22Rv1 (cell line): Measurements from ENCODE around the gene HID1.

Source experiments
- ZFX ChIP-seq: fragments of 450-650 bp; IDR thresholded peaks from 2 replicates; pipeline ENCODE4 v1.6.1; 2017; ENCODE audit warnings: antibody characterized with exemption, borderline replicate concordance
- TF ChIP-seq, protein P1 (sequence below): fragments of 450-650 bp; IDR thresholded peaks from 2 replicates; pipeline ENCODE4 v1.5.1; 2017; ENCODE audit warnings: mild to moderate bottlenecking

DNA sequence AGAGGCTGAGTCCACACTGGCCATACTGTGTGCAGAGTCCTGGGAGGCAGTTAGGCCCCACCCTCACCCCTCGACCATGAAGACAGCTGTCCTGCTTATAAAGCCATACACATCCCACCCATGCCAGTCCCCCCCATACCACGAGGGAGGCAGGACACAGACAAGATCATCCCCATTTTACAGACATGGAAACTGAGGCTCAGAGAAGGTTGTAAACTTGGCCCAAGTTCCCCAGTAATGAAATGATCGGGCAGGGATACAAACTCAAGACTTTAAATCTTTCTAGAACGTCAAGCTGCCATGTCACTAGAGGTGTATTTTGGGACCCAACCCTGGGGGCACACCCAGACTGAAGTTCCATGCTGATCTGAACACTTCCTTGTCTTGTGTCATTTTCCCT is 16.5 kb downstream of the HID1 start:
- TF ChIP-seq, protein P1, sequence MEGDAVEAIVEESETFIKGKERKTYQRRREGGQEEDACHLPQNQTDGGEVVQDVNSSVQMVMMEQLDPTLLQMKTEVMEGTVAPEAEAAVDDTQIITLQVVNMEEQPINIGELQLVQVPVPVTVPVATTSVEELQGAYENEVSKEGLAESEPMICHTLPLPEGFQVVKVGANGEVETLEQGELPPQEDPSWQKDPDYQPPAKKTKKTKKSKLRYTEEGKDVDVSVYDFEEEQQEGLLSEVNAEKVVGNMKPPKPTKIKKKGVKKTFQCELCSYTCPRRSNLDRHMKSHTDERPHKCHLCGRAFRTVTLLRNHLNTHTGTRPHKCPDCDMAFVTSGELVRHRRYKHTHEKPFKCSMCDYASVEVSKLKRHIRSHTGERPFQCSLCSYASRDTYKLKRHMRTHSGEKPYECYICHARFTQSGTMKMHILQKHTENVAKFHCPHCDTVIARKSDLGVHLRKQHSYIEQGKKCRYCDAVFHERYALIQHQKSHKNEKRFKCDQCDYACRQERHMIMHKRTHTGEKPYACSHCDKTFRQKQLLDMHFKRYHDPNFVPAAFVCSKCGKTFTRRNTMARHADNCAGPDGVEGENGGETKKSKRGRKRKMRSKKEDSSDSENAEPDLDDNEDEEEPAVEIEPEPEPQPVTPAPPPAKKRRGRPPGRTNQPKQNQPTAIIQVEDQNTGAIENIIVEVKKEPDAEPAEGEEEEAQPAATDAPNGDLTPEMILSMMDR = no peak
- no peak for TF ChIP-seq ZFX
